Kidney (tissue), 14 donors: Measurements from ENCODE around the gene HOXD9. TPM values are rescaled to one million over a fixed set of nuclear protein-coding genes. Genes with fewer than 3 reads are reported as not detected.
A peak's percentile ranks its signal among the peaks of the same experiment; 100 is the strongest.

Experiments
- DNase-seq, 5 donors: peaks; one replicate each; pipeline ENCODE4 v3.0.0-alpha.2; 2013 to 2020
- FAIRE-seq: peaks from 2 replicates; lab custom pipeline; 2012; peaks lifted over from hg19 to GRCh38; lab: Jason Lieb, UNC
- H3K27ac ChIP-seq, 2 donors: one replicate each; pipeline ENCODE4 v1.7.0; 2013; ENCODE audit warnings: low read depth in 2 of 2, low read length in 2 of 2, inconsistent platforms in 1 of 2
- H3K27me3 ChIP-seq: one replicate; pipeline ENCODE4 v1.7.1; 2013; ENCODE audit warnings: low read length, inconsistent platforms; ENCODE audit not compliant: control insufficient read depth, insufficient read depth
- H3K36me3 ChIP-seq, 3 donors: one replicate each; pipeline versions ENCODE4 v1.7.0 to v1.7.1; 2013; ENCODE audit warnings: low read length in 3 of 3, control low read depth in 1 of 3, inconsistent platforms in 1 of 3; ENCODE audit not compliant: insufficient read depth in 3 of 3, control insufficient read depth in 2 of 3
- H3K4me1 ChIP-seq, 3 donors: one replicate each; pipeline versions ENCODE4 v1.7.0 to v1.7.1; 2013; ENCODE audit warnings: low read length in 3 of 3, inconsistent platforms in 1 of 3, low read depth in 1 of 3; ENCODE audit not compliant: control insufficient read depth in 2 of 3, insufficient read depth in 2 of 3
- H3K4me3 ChIP-seq, 3 donors: one replicate each; pipeline versions ENCODE4 v1.7.0 to v1.8.1; 2013; ENCODE audit warnings: low read length in 3 of 3, control low read depth in 1 of 3, inconsistent platforms in 1 of 3
- H3K9ac ChIP-seq, 3 donors: one replicate each; pipeline versions ENCODE4 v1.7.0 to v1.7.1; 2013; ENCODE audit warnings: low read length in 3 of 3, control low read depth in 1 of 3, inconsistent platforms in 1 of 3
- H3K9me3 ChIP-seq, 3 donors: one replicate each; pipeline versions ENCODE4 v1.7.0 to v1.7.1; 2013; ENCODE audit warnings: low read length in 3 of 3, control low read depth in 1 of 3, inconsistent platforms in 1 of 3; ENCODE audit not compliant: control insufficient read depth in 2 of 3, insufficient read depth in 1 of 3
- intact Hi-C: fragments of 100-400 bp; cut with DNase I; formaldehyde crosslinking; loops from one replicate; pipeline ENCODE4 v1.11.1; 2022
- polyA plus RNA-seq: library from polyadenylated mRNA; stranded (reverse); fragments of 350-450 nt; fragmentation: Illumina TruSeq; extraction: RNeasy Lipid Tissue Mini Kit (QIAGEN cat#74804); gene quantifications from one replicate; pipeline ENCODE4 v1.2.3, GENCODE V29; 2014; ENCODE audit warnings: low read depth, low replicate concordance; ENCODE audit not compliant: insufficient read depth
- total RNA-seq: library from RNA; stranded (reverse); fragmentation: NEBNext Ultra II Directional; extraction: Animal tissue kit (Norgen Biotek cat#: 25700); gene quantifications from one replicate; pipeline ENCODE4 v1.2.1, GENCODE V29; 2021
- TF ChIP-seq, protein P1 (sequence below): IDR thresholded peaks from 3 replicates; pipeline ENCODE4 v1.5.1; 2012; ENCODE audit warnings: mild to moderate bottlenecking, moderate library complexity, borderline replicate concordance; ENCODE audit not compliant: insufficient read depth; ENCODE audit errors: extremely low read depth
- donor health status: control.
- donor health status: control.
- donor health status: control.
- donor health status: control.
- donor health status: control.
- donor health status: DM: yes; HTN: yes; CAD: no.
- donor health status: Normal renal cell carcinoma (clear cell type).

HOXD9 gene
- total and polyA plus RNA-seq, 2 donors from 2014 or later, result 36.4 to 36.5 TPM

- Histone ChIP-seq H3K9me3 (peaks cover 0 to 7% (median 0%) of the 10 kb centered on the region in 3 donors), H3K27ac (no peak overlapping the region), H3K36me3 (no peaks in the 10 kb centered on the region), H3K9ac (no peak overlapping the region), H3K4me1 (peaks cover 0 to 7% (median 0%) of the 10 kb centered on the region in 3 donors), H3K4me3 (no peak overlapping the region), H3K27me3 (peaks cover 98% of the 10 kb centered on the region)
- intact Hi-C loops, result no loop called here
- DNase-seq, result peak in 4 of 5 donors; percentile 81 to 84 (median 81)
- no peak for FAIRE-seq
- TF ChIP-seq, protein P1, sequence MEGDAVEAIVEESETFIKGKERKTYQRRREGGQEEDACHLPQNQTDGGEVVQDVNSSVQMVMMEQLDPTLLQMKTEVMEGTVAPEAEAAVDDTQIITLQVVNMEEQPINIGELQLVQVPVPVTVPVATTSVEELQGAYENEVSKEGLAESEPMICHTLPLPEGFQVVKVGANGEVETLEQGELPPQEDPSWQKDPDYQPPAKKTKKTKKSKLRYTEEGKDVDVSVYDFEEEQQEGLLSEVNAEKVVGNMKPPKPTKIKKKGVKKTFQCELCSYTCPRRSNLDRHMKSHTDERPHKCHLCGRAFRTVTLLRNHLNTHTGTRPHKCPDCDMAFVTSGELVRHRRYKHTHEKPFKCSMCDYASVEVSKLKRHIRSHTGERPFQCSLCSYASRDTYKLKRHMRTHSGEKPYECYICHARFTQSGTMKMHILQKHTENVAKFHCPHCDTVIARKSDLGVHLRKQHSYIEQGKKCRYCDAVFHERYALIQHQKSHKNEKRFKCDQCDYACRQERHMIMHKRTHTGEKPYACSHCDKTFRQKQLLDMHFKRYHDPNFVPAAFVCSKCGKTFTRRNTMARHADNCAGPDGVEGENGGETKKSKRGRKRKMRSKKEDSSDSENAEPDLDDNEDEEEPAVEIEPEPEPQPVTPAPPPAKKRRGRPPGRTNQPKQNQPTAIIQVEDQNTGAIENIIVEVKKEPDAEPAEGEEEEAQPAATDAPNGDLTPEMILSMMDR, result peak; percentile 51
Observed at GRCh38 chr2:176085861-176086771, 36.4 kb upstream of the HOXD9 start.

- H3K27me3 ChIP-seq, result peaks cover 94% of the 10 kb centered on the region
- no peak overlapping the region for H3K27ac ChIP-seq
- no peak overlapping the region for H3K9ac ChIP-seq
- intact Hi-C loops, result no loop called here
- H3K9me3 ChIP-seq, result no peaks in the 10 kb centered on the region
- H3K36me3 ChIP-seq, result no peaks in the 10 kb centered on the region
- TF ChIP-seq, protein P1, result no peak
- H3K4me1 ChIP-seq, result peaks cover 0 to 7% (median 0%) of the 10 kb centered on the region in 3 donors
- no peak for FAIRE-seq
- peak in 2 of 5 donors; percentile 12 to 37 for DNase-seq
- H3K4me3 ChIP-seq, result no peak overlapping the region
Observed at GRCh38 chr2:176087330-176088047, 35.0 kb upstream of the HOXD9 start.

- Histone ChIP-seq H3K9ac (no peak overlapping the region), H3K4me1 (peaks cover 0 to 10% (median 0%) of the 10 kb centered on the region in 3 donors), H3K9me3 (no peaks in the 10 kb centered on the region), H3K4me3 (peak overlapping the region in 2 of 3 donors; percentile 13 to 14), H3K27ac (no peak overlapping the region), H3K36me3 (no peaks in the 10 kb centered on the region), H3K27me3 (peaks cover 90% of the 10 kb centered on the region)
- peak; percentile 78 to 88 (median 83) for DNase-seq
- TF ChIP-seq, protein P1, result peak; percentile 67
- intact Hi-C loops, result no loop called here
- no peak for FAIRE-seq
Observed at GRCh38 chr2:176088048-176088936, 34.2 kb upstream of the HOXD9 start.
